ENCODE results near the gene SLAIN2.
"Not testable (repeated sequence)": the region's sequence is repeated elsewhere in the genome, so short reads cannot be mapped to it uniquely, and the experiment has no call there.

SLAIN2 gene

DNA sequence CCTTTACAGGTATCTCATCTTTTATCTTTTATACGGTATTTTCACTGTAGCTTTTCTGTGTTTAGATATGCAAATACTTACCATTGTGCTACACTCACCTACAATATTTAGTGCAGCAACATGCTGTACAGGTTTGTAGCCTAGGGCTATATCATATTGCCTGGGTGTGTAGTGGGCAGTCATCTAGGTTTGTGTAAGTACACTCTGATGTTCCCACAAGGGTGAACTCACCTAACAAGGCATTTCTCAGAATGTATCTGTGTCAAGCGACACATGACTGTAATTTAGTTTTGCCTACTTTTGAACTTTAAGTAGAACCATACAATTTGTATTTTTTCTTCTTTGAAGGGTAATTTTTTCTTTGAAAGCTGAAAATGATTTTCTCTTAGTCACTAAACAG, 87.6 kb downstream of the SLAIN2 start:
- no peak for DNase-seq (ENCODE audit: low read depth)
- TF ChIP-seq CTCF (IDR thresholded peaks at IDR 0.05; ENCODE audit: low read depth, low read length, missing control alignments), result no peak
- no peak overlapping the region for H3K4me3 ChIP-seq (ENCODE audit: low read depth, low read length)

GRCh38 chr4:48429709-48430474, 88.6 kb downstream of the SLAIN2 start:
- no peak overlapping the region for H3K4me3 ChIP-seq (ENCODE audit: low read depth, low read length)
- TF ChIP-seq CTCF (IDR thresholded peaks at IDR 0.05; ENCODE audit: low read depth, low read length, missing control alignments), result no peak
- no peak for DNase-seq (ENCODE audit: low read depth)

DNA sequence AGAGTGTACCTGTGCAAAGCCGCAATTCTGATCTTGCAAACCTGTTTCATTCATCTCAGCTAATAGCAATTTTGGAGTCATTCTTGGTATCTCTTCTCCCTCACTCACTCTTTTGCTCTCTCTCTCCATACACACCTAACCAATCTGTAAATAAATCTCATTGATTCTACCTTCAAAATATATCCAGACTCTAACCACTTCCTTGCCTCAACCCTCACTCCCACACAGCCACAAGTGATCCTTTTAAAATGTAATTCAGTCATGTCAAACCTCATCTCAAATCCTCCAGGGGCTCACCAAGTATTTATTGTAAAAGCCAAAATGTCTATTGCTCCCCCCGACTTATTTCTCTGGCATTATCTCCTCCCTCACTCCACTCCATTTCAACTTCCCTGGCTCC, 90.1 kb downstream of the SLAIN2 start:
- TF ChIP-seq CTCF (IDR thresholded peaks at IDR 0.05; ENCODE audit: low read depth, low read length, missing control alignments), result no peak
- DNase-seq (ENCODE audit: low read depth), result no peak
- no peak overlapping the region for H3K4me3 ChIP-seq (ENCODE audit: low read depth, low read length)

- no peak overlapping the region for H3K4me3 ChIP-seq (ENCODE audit: low read depth, low read length)
- TF ChIP-seq CTCF (IDR thresholded peaks at IDR 0.05; ENCODE audit: low read depth, low read length, missing control alignments), result no peak
- DNase-seq (ENCODE audit: low read depth), result no peak
These were observed 90.7 kb downstream of the SLAIN2 start for GRCh38 chr4:48432017-48432416.

DNA sequence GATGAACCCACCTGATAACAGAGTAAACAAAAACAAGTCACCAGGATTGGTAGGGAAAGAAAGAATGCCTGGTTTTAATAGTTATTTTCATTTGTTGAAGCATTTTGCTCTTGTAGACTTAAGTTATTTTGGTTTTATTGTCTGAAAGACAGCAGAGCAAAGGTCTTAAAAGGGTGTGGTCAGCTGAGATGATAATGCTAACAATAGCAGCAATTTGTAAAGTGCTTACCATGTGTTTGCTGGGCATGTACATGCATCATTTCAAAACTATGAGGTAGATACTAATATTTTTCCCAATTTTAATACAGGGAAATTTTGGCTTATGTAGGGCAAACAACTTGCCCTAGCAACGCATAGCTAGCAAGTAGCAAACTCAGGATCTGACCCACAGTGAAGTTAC, 95.0 kb downstream of the SLAIN2 start:
- no peak overlapping the region for H3K4me3 ChIP-seq (ENCODE audit: low read depth, low read length)
- TF ChIP-seq CTCF (IDR thresholded peaks at IDR 0.05; ENCODE audit: low read depth, low read length, missing control alignments), result no peak
- no peak for DNase-seq (ENCODE audit: low read depth)

- TF ChIP-seq CTCF (IDR thresholded peaks at IDR 0.05; ENCODE audit: low read depth, low read length, missing control alignments), result no peak
- no peak for DNase-seq (ENCODE audit: low read depth)
- H3K4me3 ChIP-seq (ENCODE audit: low read depth, low read length), result no peak overlapping the region
These were observed 98.7 kb downstream of the SLAIN2 start for GRCh38 chr4:48439988-48440387.

- not testable (repeated sequence) for H3K4me3 ChIP-seq (ENCODE audit: low read depth, low read length); DNase-seq (ENCODE audit: low read depth)
These were observed 99.6 kb downstream of the SLAIN2 start for GRCh38 chr4:48440914-48441313.
